HG03354 (cell line): ENCODE data around the gene HIVEP3.

ENCODE experiments used
- ATAC-seq: cut with Tn5 transposase; IDR thresholded peaks from one replicate; pipeline ENCODE4 v1.9.1; 2021; ENCODE audit warnings: mild to moderate bottlenecking; ENCODE audit not compliant: unreplicated experiment, poor library complexity, severe bottlenecking

HIVEP3 gene

GRCh38 chr1:41830726-41831125, 88.0 kb downstream of the HIVEP3 start:
- ATAC-seq, result no peak

GRCh38 chr1:41827991-41828570, 90.6 kb downstream of the HIVEP3 start:
- no peak for ATAC-seq

- no peak for ATAC-seq
Observed at GRCh38 chr1:41823471-41823870, 95.3 kb downstream of the HIVEP3 start.

- ATAC-seq, result no peak
Observed at GRCh38 chr1:41822866-41823265, 95.9 kb downstream of the HIVEP3 start.

- ATAC-seq, result no peak
Observed at GRCh38 chr1:41819843-41820242, 98.9 kb downstream of the HIVEP3 start.

GRCh38 chr1:41819069-41819468, 99.7 kb downstream of the HIVEP3 start:
- no peak for ATAC-seq

GRCh38 chr1:41816061-41816460, 102.7 kb downstream of the HIVEP3 start:
- ATAC-seq, result no peak

- ATAC-seq, result no peak
Observed at GRCh38 chr1:41813755-41814745, 104.7 kb downstream of the HIVEP3 start.

- ATAC-seq, result no peak
Observed at GRCh38 chr1:41813226-41813625, 105.5 kb downstream of the HIVEP3 start.

- ATAC-seq, result no peak
Observed at GRCh38 chr1:41812453-41812852, 106.3 kb downstream of the HIVEP3 start.

- ATAC-seq, result no peak
Observed at GRCh38 chr1:41812051-41812450, 106.7 kb downstream of the HIVEP3 start.

GRCh38 chr1:41811051-41811795, 107.5 kb downstream of the HIVEP3 start:
- ATAC-seq, result no peak

GRCh38 chr1:41810446-41810845, 108.3 kb downstream of the HIVEP3 start:
- no peak for ATAC-seq

GRCh38 chr1:41809692-41810091, 109.0 kb downstream of the HIVEP3 start:
- ATAC-seq, result no peak

- ATAC-seq, result no peak
Observed at GRCh38 chr1:41807390-41807789, 111.3 kb downstream of the HIVEP3 start.

- ATAC-seq, result no peak
Observed at GRCh38 chr1:41806472-41807155, 112.1 kb downstream of the HIVEP3 start.

- ATAC-seq, result no peak
Observed at GRCh38 chr1:41805771-41806471, 112.8 kb downstream of the HIVEP3 start.

- ATAC-seq, result no peak
Observed at GRCh38 chr1:41804176-41804575, 114.5 kb downstream of the HIVEP3 start.

GRCh38 chr1:41803656-41804055, 115.1 kb downstream of the HIVEP3 start:
- no peak for ATAC-seq
